Measurements from ENCODE around the gene CSNK2A2.

Gene CSNK2A2

GRCh38 chr16:58138852-58139251 is 59.1 kb downstream of the CSNK2A2 start:
- no peak for DNase-seq (ENCODE audit: low read depth)

DNA sequence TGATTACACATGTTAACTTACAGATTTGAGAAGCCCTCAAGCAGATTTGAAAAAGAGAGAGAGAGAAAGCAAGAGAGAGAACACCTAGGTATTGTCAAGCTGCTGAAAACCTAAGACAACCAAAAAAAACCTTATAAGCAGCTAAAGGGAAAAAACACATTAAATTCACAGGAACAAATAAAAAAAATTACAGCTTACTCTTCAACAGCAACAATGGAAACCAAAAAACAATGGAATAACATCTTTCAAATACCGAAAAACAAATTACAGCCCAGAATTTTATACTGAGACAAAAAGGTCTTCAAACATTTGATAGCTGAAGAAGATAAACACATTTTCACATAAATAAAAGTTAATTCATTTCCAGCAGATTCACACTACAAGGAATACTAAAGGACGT is 60.3 kb downstream of the CSNK2A2 start:
- no peak for DNase-seq (ENCODE audit: low read depth)

DNA sequence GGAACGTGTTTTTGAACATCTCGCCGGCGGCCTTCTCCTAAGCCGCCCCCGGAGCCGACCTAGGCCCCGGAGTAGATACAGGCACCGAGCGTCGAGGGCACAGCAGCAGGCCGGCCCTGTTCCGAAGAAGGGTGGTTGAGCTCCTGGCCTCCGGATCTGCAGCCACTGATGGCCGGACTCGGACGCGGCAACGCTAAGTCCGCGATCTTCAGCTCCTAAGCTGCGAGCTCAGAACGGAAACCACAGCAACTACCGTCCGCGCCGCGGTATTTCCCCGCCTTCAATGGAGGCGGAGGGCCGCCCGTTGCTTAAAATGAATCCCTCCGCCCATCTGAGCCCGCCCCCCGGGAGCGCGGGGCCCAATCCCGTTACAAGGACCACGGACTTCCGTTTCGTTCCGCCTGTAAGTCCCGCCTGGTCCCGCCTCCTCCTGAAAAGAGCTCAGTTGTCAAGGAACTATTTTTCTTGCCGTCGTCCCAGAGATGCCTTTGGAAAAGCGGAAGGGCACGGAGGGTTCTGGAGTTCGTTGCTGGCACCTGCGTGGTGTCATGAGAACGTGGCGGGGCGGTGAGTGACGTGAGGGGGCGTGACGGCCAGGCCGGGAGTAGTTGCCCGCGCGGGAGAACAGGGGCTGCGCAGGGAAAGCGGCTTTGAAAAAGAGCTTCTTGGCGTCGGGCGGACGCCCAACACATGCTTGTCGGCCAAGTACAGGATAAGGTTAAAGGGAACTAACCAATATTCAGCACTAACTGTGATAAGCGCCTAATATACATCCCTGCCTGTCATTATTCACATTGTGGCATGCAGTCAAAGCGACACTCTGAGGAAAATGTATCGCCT is 68.6 kb downstream of the CSNK2A2 start, which contains the start of gene CFAP20:
Gene CFAP20 (minus strand): TSS at position 285 of the 840 bp plus-strand sequence. CDS start 266 bp downstream, at position 19.
- DNase-seq (ENCODE audit: low read depth): peak; percentile 82

DNA sequence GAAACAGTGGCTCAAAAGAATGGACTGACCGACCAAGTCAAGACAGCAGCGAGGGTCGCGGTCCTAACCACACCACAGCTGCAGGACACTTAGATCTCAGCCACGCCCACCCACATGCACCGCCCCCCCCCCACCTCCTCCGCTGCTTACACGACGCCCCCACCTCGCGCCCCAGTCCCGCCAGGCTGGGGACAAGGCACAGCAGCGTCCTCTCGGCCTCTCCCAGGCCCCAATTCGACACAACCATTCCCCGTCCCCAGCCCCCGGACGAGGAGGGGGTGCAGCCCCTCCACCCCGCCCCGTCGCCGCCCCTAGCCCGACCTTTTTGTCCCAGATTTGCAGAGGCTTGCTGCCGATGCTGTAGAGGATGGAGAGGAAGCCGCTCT is 69.2 kb downstream of the CSNK2A2 start:
- peak; percentile 8 for DNase-seq (ENCODE audit: low read depth)

DNA sequence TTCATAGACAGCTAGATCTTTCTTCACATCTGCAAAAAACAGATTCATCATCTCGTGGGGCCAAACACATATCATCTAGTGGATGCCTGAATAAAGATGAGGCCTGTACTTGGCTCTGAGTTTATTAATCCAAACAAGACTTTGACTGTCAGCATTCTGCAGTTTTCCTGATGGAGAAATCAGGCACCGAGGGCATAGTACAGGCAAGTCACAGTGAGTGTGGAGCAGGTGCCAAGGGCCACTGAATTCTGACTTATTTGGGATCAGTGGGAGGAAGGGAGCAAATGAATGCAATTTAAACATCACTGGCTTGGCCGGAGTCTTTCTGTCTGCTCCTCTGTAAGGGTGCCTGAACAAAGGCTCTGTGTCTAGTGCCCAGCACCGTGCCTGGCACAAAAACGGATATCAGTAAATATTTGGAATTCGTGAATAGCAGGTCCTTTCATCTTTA is 69.7 kb downstream of the CSNK2A2 start:
- DNase-seq (ENCODE audit: low read depth): no peak

DNA sequence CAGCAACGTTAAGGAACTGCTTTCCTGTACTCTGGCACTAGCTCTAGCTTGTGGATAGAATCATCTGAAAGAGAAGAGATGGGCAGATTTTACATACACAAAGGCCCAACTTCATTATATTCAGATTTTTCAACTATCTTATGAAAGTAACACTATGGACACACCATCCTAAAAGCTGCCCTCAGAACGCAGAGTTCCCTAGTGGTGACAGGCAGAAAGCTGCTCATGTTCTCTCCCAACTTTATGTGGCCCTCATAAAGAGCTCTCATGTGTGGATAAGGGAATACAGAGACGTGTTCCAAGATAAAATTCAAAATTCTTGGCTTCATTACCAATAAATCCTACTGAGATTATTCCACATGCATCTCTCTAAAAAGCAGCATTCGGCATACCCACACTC is 70.3 kb downstream of the CSNK2A2 start:
- no peak for DNase-seq (ENCODE audit: low read depth)

GRCh38 chr16:58127033-58127556 is 70.8 kb downstream of the CSNK2A2 start:
- no peak for DNase-seq (ENCODE audit: low read depth)

- DNase-seq (ENCODE audit: low read depth): no peak
Observed at GRCh38 chr16:58126451-58126961, 71.4 kb downstream of the CSNK2A2 start.

DNA sequence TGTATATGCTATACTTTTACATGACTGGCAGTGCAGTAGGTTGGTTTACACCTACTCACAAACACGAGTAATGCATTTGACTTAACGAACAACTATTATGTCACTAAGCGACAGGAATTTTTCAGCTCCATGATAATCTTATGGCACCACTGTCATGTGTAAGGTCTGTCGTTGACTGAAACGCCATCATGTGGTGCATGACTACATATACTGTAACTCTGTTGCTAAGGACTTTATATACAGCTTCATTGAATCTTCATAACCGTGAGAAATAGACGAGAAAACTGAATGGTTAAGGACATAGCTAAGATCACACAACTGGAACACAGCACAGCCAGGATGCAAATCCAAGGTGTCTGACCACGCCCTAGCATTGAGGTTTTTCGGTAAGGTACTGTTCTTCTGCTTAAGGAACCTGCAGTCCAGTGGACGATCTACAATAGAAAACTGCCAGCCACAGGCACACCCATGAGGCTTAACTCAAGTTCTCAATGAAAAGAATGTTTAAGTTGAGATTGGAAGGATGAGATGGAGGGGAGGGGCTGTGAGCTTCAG is 72.0 kb downstream of the CSNK2A2 start:
- DNase-seq (ENCODE audit: low read depth): no peak

GRCh38 chr16:58125041-58125440 is 72.9 kb downstream of the CSNK2A2 start:
- no peak for DNase-seq (ENCODE audit: low read depth)

DNA sequence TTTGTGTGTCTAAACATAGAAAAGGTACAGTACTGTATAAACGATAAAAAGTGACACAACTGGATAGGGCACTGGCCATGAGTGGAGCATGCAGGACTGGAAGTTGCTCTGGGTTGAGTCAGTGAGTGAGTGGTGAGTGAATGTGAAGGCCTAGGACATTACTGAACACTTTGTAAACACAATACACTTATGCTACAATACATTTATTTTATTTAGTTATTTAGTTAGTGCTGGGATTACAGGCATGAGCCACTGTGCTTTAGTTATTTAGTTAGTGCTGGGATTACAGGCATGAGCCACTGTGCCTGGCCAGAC is 73.3 kb downstream of the CSNK2A2 start:
- DNase-seq (ENCODE audit: low read depth): no peak

GRCh38 chr16:58123896-58124600 is 73.9 kb downstream of the CSNK2A2 start:
- DNase-seq (ENCODE audit: low read depth): no peak

DNA sequence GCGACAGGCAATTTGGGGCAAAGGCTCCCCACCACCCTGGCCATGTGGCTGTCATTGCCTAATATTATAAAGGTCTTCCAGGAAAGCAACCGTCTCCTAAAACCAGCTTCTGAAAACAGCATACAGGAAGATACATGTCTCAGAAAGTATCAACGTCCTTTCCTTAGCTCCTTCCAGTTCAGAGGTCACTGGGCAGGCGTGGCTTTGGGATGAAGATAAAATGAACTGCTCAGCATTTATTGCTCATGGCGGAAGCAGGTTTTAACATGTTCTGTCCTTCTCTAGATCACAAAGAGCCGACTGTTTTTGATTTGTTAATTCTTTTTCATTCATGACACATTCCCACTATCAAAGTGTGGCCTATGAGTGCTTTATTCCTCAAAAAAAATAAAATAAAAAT is 76.8 kb downstream of the CSNK2A2 start:
- no peak for DNase-seq (ENCODE audit: low read depth)

- DNase-seq (ENCODE audit: low read depth): no peak
Observed at GRCh38 chr16:58120234-58120633, 77.7 kb downstream of the CSNK2A2 start.

DNA sequence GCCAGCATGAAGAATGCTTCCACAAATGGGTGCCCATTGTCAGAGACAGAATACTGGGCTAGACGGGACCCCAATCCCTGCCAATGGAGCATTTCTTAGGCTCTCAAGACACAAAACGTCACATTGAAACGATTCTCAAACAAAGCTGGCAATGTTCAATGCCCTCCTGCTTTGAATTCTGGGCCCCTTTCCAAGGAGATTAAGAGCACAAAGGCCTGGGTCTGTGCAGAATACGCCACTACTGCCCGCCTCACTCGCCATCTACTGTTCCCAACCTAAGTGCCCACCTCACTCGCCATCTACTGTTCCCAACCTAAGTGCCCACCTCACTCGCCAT is 78.4 kb downstream of the CSNK2A2 start:
- DNase-seq (ENCODE audit: low read depth): no peak

DNA sequence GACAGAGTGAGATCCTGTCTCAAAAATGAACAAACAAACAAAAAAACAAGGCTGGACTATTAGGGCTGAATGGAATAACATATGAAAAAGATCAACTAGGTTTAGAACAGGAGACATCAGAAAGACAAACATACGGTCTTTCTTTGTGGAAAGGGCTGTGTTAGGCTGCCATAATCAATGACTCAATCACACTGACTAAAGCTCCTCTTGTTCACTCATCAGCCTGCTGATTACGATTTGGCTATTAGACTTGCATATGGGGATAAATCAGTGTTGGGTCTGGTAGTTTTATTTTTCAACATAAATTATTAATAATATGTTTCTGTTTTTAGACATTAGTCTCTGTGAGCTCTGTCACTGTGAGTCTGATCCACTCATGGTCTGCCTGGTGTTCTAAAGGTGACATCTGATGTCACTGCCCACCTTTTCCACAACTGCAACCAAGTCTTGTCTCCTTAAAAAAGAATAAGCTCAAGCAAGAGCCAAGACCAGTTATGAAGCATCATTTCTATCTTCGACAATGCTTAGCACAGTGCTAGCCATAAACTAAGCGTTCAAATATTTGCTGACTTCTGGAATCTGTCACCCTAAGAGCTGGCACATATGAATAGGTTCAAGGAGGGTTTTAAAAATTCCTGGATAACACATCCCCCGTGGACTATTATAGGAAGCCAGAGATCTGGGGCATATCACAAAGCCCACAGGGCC is 79.0 kb downstream of the CSNK2A2 start:
- no peak for DNase-seq (ENCODE audit: low read depth)

GRCh38 chr16:58116529-58116928 is 81.4 kb downstream of the CSNK2A2 start:
- no peak for DNase-seq (ENCODE audit: low read depth)

DNA sequence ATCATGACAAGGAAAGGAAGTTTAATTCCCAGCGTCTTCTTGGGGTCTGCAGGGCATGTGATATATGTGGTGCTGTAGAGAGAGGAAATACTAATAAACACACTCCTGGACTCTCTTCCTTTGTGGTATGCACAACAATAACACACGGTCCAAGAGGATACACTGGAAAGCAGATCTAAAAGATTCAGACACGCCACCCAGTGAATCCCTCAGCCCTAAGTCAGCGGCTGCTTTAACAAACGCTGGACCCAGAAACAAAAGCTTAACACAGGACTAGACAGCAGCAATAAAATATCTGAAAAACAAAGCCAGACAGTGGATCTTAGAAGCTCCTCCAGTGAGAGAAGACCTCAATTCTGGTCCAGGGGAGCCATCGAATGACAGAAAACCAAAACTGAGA is 81.8 kb downstream of the CSNK2A2 start:
- no peak for DNase-seq (ENCODE audit: low read depth)

- no peak for DNase-seq (ENCODE audit: low read depth)
Observed at GRCh38 chr16:58114827-58115825, 82.8 kb downstream of the CSNK2A2 start.

GRCh38 chr16:58111302-58111627 is 86.6 kb downstream of the CSNK2A2 start:
- no peak for DNase-seq (ENCODE audit: low read depth)
